Airway epithelial cell (primary cell): ENCODE data around the gene SELENOS. TPM values are rescaled to one million over a fixed set of nuclear protein-coding genes. Genes with fewer than 3 reads are reported as not detected.

Source experiments
- total RNA-seq: library from RNA; depleted of rRNA; stranded (reverse); fragments of >200 nt; gene quantifications from 2 replicates; pipeline ENCODE4 v1.2.3, GENCODE V29; 2015

The SELENOS gene, protein sequence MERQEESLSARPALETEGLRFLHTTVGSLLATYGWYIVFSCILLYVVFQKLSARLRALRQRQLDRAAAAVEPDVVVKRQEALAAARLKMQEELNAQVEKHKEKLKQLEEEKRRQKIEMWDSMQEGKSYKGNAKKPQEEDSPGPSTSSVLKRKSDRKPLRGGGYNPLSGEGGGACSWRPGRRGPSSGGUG
- total RNA-seq = 41.4 and 57.3 TPM in 2 replicates

DNA sequence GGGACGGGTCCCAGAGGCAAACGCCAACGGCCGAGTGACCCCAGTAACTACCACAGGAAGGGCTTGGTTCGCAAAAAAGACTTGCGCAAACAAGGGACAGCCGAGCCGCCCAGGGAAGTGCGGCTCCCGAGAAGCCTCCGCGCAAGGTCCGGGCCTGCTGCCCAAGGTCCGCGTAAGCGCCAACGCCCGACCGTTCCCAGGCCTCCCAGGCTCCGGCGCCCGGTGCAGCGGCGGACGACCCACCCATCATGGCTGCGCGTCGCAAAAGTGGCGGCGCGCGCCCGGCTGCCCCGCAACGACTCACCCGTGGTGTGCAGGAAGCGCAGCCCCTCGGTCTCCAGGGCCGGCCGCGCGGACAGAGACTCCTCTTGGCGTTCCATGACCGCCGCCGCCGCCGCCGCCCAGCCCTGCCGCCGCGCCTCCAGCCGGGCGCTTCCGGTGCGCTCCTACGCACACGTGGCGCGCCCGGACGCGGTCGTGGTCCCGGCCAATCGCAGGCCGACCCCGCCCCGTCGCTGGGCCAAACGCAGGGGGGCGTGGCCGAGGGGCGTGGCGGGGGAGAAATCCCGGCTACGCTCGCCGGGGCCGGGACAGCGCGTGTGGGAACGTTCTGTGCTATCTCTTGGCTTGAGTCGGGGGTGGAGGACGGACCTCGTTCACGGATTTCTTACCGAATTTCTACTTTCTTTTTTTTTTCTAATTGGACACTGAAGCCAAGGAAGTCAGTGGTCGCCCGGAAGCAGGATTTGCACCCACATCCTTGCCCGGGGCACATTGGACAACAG, at the start of gene SELENOS:
Gene SELENOS (minus strand): TSS at position 448 of the 785 bp plus-strand sequence. CDS start 68 bp downstream, at position 380.

DNA sequence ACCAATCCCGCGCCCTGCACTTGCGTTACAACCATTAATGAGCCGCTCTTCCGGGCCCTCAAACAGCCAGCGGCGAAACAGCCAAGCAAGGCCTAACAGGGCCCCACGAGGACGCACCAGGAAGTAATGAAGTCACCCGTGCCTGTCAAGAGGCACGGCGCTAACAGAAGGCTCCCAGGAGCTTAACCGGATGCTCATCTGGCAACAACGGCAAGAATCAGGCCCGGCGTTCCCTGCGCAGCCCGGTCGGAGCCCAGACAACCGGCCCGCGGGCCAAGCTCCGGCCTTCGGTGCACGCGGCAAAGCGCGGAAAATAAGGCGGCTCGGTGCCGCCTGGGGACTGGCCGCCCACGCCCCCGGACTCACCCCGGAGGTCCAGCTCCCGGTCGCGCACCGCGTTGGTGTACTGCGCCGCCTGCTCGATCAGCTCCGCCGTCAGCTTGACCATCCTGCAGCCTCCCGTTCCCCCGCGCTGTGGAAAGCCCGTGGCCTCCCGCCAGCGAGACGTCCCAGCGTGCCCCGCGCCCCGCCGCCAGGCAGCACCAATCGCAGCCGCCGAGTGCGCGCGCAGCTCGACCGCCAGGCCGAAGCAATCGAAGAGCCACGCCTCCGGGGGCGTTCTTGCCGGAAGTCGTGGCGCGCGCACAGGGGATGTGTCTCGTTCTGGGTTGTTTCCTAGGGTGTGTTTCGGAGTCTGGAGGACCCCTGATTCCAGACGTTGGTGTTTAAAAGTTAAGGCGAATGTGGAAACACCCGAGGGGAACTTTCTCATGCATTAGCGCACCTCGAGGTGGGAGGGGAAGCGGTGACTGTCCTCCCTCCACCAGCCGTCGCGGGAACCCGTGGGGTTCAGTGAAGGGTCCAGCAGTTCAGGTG, 17.7 kb upstream of the SELENOS start, which contains the start of gene SNRPA1:
Gene SNRPA1 (minus strand): TSS at position 518 of the 876 bp plus-strand sequence. CDS start 70 bp downstream, at position 448.

DNA sequence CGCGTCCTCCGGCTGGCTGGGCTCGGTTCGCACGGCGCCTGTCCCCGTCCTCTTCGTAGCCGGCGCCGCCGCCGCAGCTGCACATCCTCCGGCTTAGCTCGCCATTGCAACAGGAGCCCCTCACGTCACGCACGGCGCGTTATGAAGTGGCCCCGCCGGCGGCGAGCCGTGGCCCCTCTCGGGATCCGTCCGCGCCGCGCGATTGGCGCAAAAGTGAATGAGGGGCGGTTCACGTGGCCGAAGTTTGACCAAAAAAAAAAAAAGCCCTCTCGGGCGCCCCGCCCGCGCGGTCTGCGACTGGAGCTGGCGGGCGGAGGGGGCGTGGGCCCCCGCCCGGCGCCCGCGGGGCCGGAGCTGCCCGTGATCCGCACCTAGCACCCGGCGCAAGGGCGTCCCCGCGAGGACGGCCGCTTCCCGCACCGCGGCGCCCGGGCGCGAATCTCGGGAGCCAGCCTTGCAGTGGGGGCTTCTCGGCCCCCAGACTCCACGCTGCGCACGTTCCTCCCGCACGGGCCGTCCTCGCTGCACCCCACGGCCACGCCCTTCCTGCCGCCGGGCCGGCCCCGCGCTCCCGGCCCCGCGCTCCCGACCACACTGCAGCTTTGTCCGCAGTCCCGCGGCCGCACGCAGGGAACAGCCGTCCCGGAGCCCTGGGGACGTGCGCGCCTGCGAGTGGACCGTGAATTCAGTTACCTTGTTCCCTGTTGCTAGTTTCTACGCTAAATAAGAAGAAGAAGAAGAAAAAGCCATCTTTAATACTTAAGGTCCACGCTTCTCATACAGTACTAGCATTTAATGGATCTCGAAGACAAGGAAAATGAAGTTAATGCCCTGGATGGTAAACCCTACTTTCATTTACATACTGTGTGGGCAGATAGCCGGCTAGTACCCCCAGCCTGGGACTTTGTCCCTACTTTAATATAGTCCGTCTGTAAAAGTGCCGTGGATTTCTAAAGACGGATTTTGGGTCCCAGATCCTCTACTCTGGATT, 25.2 kb downstream of the SELENOS start, which contains the start of gene CHSY1:
Gene CHSY1 (minus strand): TSS at position 219 of the 991 bp plus-strand sequence. CDS start 592 bp downstream, outside the sequence.

Other genes starting within 250 kb of the SELENOS start
- 17.9 and 22.3 TPM in 2 replicates for gene CHSY1, start 25.4 kb downstream of the SELENOS start, total RNA-seq
- gene SNRPA1, start 17.8 kb upstream of the SELENOS start, total RNA-seq = 71.4 and 85.3 TPM in 2 replicates
- 7.8 and 12.5 TPM in 2 replicates for gene PCSK6, start 212.2 kb upstream of the SELENOS start, total RNA-seq